H1 (cell line): ENCODE results near the gene CSRNP3. TPM values are rescaled to one million over a fixed set of nuclear protein-coding genes. Genes with fewer than 3 reads are reported as not detected.

Experiments
- CTCF ChIA-PET: fragments of 300-600 bp; sonication (Branson Sonifier 250); formaldehyde crosslinking; loops from one replicate; lab custom pipeline; 2021; ENCODE audit not compliant: partially characterized antibody; lab: Charles Lee
- POLR2A ChIA-PET: fragments of 300-600 bp; sonication (Branson Sonifier 250); formaldehyde crosslinking; loops from one replicate; lab custom pipeline; 2021; ENCODE audit warnings: inconsistent platforms; ENCODE audit not compliant: partially characterized antibody; lab: Charles Lee
- DNase-seq, 2 experiments: peaks; one replicate each; pipeline versions ENCODE4 v3.0.0 to v3.0.0-alpha.2; 2010 to 2022; ENCODE audit warnings: low spot score in 2 of 2, low read depth in 1 of 2, mixed read lengths in 1 of 2
- FAIRE-seq: peaks from 2 replicates; lab custom pipeline; 2011; peaks lifted over from hg19 to GRCh38; lab: Jason Lieb, UNC
- H2AFZ ChIP-seq: 2 replicates; pipeline ENCODE4 v1.8.1; 2012; ENCODE audit warnings: low read length, inconsistent platforms
- H2AK5ac ChIP-seq: 2 replicates; pipeline ENCODE4 v1.6.1; 2013; ENCODE audit warnings: low read depth, low read length
- H2BK120ac ChIP-seq: replicated peaks from 2 replicates; pipeline ENCODE3; 2013; ENCODE audit warnings: low read depth, low read length, inconsistent platforms
- H2BK12ac ChIP-seq: 2 replicates; pipeline ENCODE4 v1.6.1; 2013; ENCODE audit warnings: low read depth, low read length
- H2BK15ac ChIP-seq: 2 replicates; pipeline ENCODE4 v1.6.1; 2013; ENCODE audit warnings: low read length
- H2BK20ac ChIP-seq: 2 replicates; pipeline ENCODE4 v1.6.1; 2013; ENCODE audit warnings: low read length
- H2BK5ac ChIP-seq: 2 replicates; pipeline ENCODE4 v1.6.1; 2013; ENCODE audit warnings: low read depth, low read length
- H3K14ac ChIP-seq: 2 replicates; pipeline ENCODE4 v1.6.1; 2013; ENCODE audit warnings: inconsistent platforms; ENCODE audit not compliant: insufficient read length
- H3K18ac ChIP-seq: 2 replicates; pipeline ENCODE4 v1.6.1; 2013; ENCODE audit warnings: low read length; ENCODE audit errors: extremely low read depth
- H3K23ac ChIP-seq: 2 replicates; pipeline ENCODE4 v1.6.1; 2013; ENCODE audit warnings: inconsistent platforms; ENCODE audit not compliant: insufficient read length
- H3K23me2 ChIP-seq: 2 replicates; pipeline ENCODE4 v1.6.1; 2013; ENCODE audit warnings: low read depth, low read length
- H3K27ac ChIP-seq: 2 replicates; pipeline ENCODE4 v1.6.1; 2011; ENCODE audit warnings: low read depth, low read length, inconsistent platforms
- H3K27me3 ChIP-seq, 4 experiments: replicated peaks in 1 of 4; 1 replicate in 1 of 4; 2 replicates in 3 of 4; pipeline versions ENCODE4 v1.6.1 to v1.8.1; 2011 to 2013; ENCODE audit warnings: low read length in 3 of 4, mild to moderate bottlenecking in 3 of 4, inconsistent platforms in 2 of 4, mixed read lengths in 2 of 4, moderate library complexity in 1 of 4; ENCODE audit not compliant: control insufficient read depth in 3 of 4, insufficient read depth in 3 of 4; ENCODE audit errors: extremely low read depth in 1 of 4
- H3K36me3 ChIP-seq, 4 experiments: 2 replicates each; pipeline versions ENCODE4 v1.6.1 to v1.8.1; 2011 to 2013; ENCODE audit warnings: mild to moderate bottlenecking in 4 of 4, low read length in 3 of 4, moderate library complexity in 2 of 4, control low read depth in 1 of 4, inconsistent platforms in 1 of 4; ENCODE audit not compliant: insufficient read depth in 4 of 4, control insufficient read depth in 2 of 4
- H3K4ac ChIP-seq: replicated peaks from 2 replicates; pipeline ENCODE3; 2013; ENCODE audit warnings: low read length, low read depth, mixed read lengths, inconsistent platforms; ENCODE audit not compliant: insufficient read length
- H3K4me1 ChIP-seq, 4 experiments: replicated peaks in 1 of 4; 1 replicate in 1 of 4; 2 replicates in 3 of 4; pipeline versions ENCODE4 v1.6.1 to v1.8.1; 2011 to 2013; ENCODE audit warnings: low read length in 3 of 4, inconsistent platforms in 2 of 4, mixed read lengths in 1 of 4; ENCODE audit not compliant: insufficient read depth in 4 of 4, control insufficient read depth in 3 of 4
- H3K4me2 ChIP-seq, 2 experiments: 2 replicates each; pipeline versions ENCODE4 v1.6.1 to v1.8.1; 2011 to 2013; ENCODE audit warnings: low read depth in 2 of 2, low read length in 2 of 2, control low read depth in 1 of 2, inconsistent platforms in 1 of 2, mild to moderate bottlenecking in 1 of 2; ENCODE audit not compliant: insufficient read depth in 1 of 2
- H3K4me3 ChIP-seq, 4 experiments: fragments of 200-600, 300-600 bp in 1 of 4; sonication (generic), shearing (Covaris generic), sonication (Bioruptor Twin) in 1 of 4; 2 replicates each; pipeline versions ENCODE4 v1.5.1 to v1.8.1; 2011 to 2016; ENCODE audit warnings: low read length in 4 of 4, low read depth in 3 of 4, control low read depth in 2 of 4, inconsistent platforms in 2 of 4, mild to moderate bottlenecking in 2 of 4, mixed read lengths in 1 of 4, moderate library complexity in 1 of 4; ENCODE audit not compliant: insufficient read depth in 2 of 4; ENCODE audit errors: extremely low read depth in 1 of 4
- H3K56ac ChIP-seq: replicated peaks from 2 replicates; pipeline ENCODE3; 2013; ENCODE audit warnings: low read depth, mild to moderate bottlenecking, mixed read lengths, low read length, inconsistent platforms; ENCODE audit not compliant: insufficient read length
- H3K79me1 ChIP-seq: 2 replicates; pipeline ENCODE4 v1.6.1; 2013; ENCODE audit warnings: low read depth, low read length, control low read depth
- H3K79me2 ChIP-seq, 2 experiments: 2 replicates each; pipeline versions ENCODE4 v1.6.1 to v1.8.1; 2012 to 2013; ENCODE audit warnings: low read length in 2 of 2, mild to moderate bottlenecking in 2 of 2, inconsistent platforms in 1 of 2; ENCODE audit not compliant: insufficient read depth in 2 of 2, control insufficient read depth in 1 of 2
- H3K9ac ChIP-seq, 4 experiments: replicated peaks in 1 of 4; 1 replicate in 1 of 4; 2 replicates in 3 of 4; pipeline versions ENCODE4 v1.6.1 to v1.8.1; 2011 to 2013; ENCODE audit warnings: low read depth in 3 of 4, low read length in 3 of 4, control low read depth in 2 of 4, mild to moderate bottlenecking in 2 of 4, moderate library complexity in 2 of 4, inconsistent platforms in 1 of 4; ENCODE audit errors: extremely low read depth in 1 of 4
- H3K9me3 ChIP-seq, 2 experiments: 2 replicates each; pipeline versions ENCODE4 v1.6.1 to v1.8.1; 2012 to 2013; ENCODE audit warnings: mild to moderate bottlenecking in 2 of 2, moderate library complexity in 2 of 2, control low read depth in 1 of 2, inconsistent platforms in 1 of 2, low read depth in 1 of 2, low read length in 1 of 2, mixed read lengths in 1 of 2; ENCODE audit not compliant: insufficient read depth in 2 of 2
- H4K20me1 ChIP-seq, 2 experiments: replicated peaks in 1 of 2; 2 replicates each; pipeline versions ENCODE3 to v1.8.1; 2011 to 2013; ENCODE audit warnings: inconsistent platforms in 2 of 2, low read length in 2 of 2, mild to moderate bottlenecking in 1 of 2; ENCODE audit not compliant: insufficient read depth in 2 of 2, control insufficient read depth in 1 of 2
- H4K5ac ChIP-seq: 2 replicates; pipeline ENCODE4 v1.6.1; 2013; ENCODE audit warnings: low read length, low read depth, mixed read lengths, inconsistent platforms; ENCODE audit not compliant: insufficient read length
- H4K8ac ChIP-seq: 2 replicates; pipeline ENCODE4 v1.8.0; 2013; ENCODE audit warnings: mild to moderate bottlenecking, moderate library complexity, low read length, inconsistent platforms; ENCODE audit not compliant: insufficient read depth; ENCODE audit errors: extremely low read depth
- H4K91ac ChIP-seq: replicated peaks from 2 replicates; pipeline ENCODE3; 2013; ENCODE audit warnings: low read length, mixed read lengths, inconsistent platforms; ENCODE audit not compliant: insufficient read length
- CBX5 ChIP-seq: fragments of 300-800, 300-1000 bp; sonication (generic); IDR thresholded peaks from 2 replicates; pipeline ENCODE4 v1.7.1; 2016; ENCODE audit warnings: antibody characterized with exemption, low read length, low read depth
- JUND ChIP-seq: IDR thresholded peaks from 2 replicates; pipeline ENCODE4 v1.6.1; 2011; ENCODE audit warnings: mild to moderate bottlenecking, improper control_type of control experiment, low read length
- KDM5A ChIP-seq: fragments of 200-600 bp; IDR thresholded peaks from 2 replicates; pipeline ENCODE4 v1.7.1; 2012; ENCODE audit warnings: mild to moderate bottlenecking, low read length, inconsistent platforms, mixed read lengths
- MAFK ChIP-seq: IDR thresholded peaks from 2 replicates; pipeline ENCODE4 v1.6.1; 2012; ENCODE audit warnings: low read depth, mild to moderate bottlenecking, improper control_type of control experiment, low read length
- NRF1 ChIP-seq: IDR thresholded peaks from 2 replicates; pipeline ENCODE4 v1.6.1; 2011; ENCODE audit warnings: mild to moderate bottlenecking, low read depth, low read length, improper control_type of control experiment
- POLR2A ChIP-seq, 2 experiments: IDR thresholded peaks; 1 replicate in 1 of 2; 2 replicates in 1 of 2; pipeline ENCODE4 v1.6.1; 2011; ENCODE audit warnings: low read depth in 2 of 2, low read length in 2 of 2, mild to moderate bottlenecking in 2 of 2; ENCODE audit errors: control extremely low read depth in 1 of 2
- RAD21 ChIP-seq, 2 experiments: IDR thresholded peaks in 1 of 2; conservative IDR thresholded peaks in 1 of 2; 2 replicates each; pipeline ENCODE4 v1.6.1; 2011; ENCODE audit warnings: low read depth in 2 of 2, low read length in 2 of 2, improper control_type of control experiment in 1 of 2, inconsistent platforms in 1 of 2, mild to moderate bottlenecking in 1 of 2, moderate library complexity in 1 of 2
- RBBP5 ChIP-seq: IDR thresholded peaks from 2 replicates; pipeline ENCODE4 v1.7.1; 2012; ENCODE audit warnings: low read depth, mild to moderate bottlenecking, inconsistent platforms, low read length, moderate library complexity, borderline replicate concordance
- RXRA ChIP-seq: IDR thresholded peaks from 2 replicates; pipeline ENCODE4 v1.6.1; 2011; ENCODE audit warnings: low read depth, mild to moderate bottlenecking, low read length, moderate library complexity; ENCODE audit not compliant: insufficient read depth
- TAF7 ChIP-seq: optimal IDR thresholded peaks from 2 replicates; pipeline ENCODE3; 2011; ENCODE audit warnings: low read depth, mild to moderate bottlenecking, inconsistent platforms, low read length, moderate library complexity, borderline replicate concordance
- YY1 ChIP-seq: IDR thresholded peaks from 2 replicates; pipeline ENCODE4 v1.6.1; 2011; ENCODE audit warnings: low read depth, mild to moderate bottlenecking, low read length
- ZNF274 ChIP-seq: IDR thresholded peaks from 2 replicates; pipeline ENCODE4 v1.7.0; 2012; ENCODE audit warnings: low read length, borderline replicate concordance; ENCODE audit errors: extremely low read depth
- WGBS, 2 experiments: shearing (Covaris generic) in 1 of 2; methylation state at CpG; one replicate each; pipeline versions ENCODE4 v1.1.6 to v1.1.7; 2013 to 2015; ENCODE audit warnings: low lambda C conversion rate in 2 of 2, mixed read lengths in 2 of 2, inconsistent platforms in 1 of 2, low coverage in 1 of 2, missing lambda C conversion rate in 1 of 2; ENCODE audit not compliant: insufficient replicate concordance in 2 of 2, insufficient coverage in 1 of 2, insufficient read length in 1 of 2; ENCODE audit errors: extremely low coverage in 1 of 2, missing lambda C conversion rate in 1 of 2; 5-methylcytosine and 5-hydroxymethylcytosine counted together
- polyA plus RNA-seq, 7 experiments: library from polyadenylated mRNA; depleted of rRNA in 3 of 7; stranded (reverse) in 5 of 7; unstranded in 2 of 7; fragments of >200 nt in 5 of 7; fragments of 200-250 nt in 2 of 7; gene quantifications; 1 replicate in 5 of 7; 2 replicates in 1 of 7; 4 replicates in 1 of 7; pipeline versions ENCODE4 v1.2.1 to v1.2.3, GENCODE V29; 2011 to 2013; ENCODE audit warnings: missing spikeins in 2 of 7, mixed read lengths in 2 of 7
- total RNA-seq: library from RNA; stranded (reverse); fragmentation: NEBNext Ultra II Directional; extraction: Animal tissue kit (Norgen Biotek cat#: 25700); gene quantifications from 2 replicates; pipeline ENCODE4 v1.2.1, GENCODE V29; 2021
- TF ChIP-seq, protein P1 (sequence below): IDR thresholded peaks from 2 replicates; pipeline ENCODE4 v1.6.1; 2012; ENCODE audit warnings: low read length, inconsistent platforms

CSRNP3 gene
- total and polyA plus RNA-seq, 2 of the 8 experiments (the other 6 are each of a cell fraction or from before 2014, with no cell fraction given), result 1.3 to 6.5 TPM

GRCh38 chr2:165453561-165454094, 15.9 kb upstream of the CSRNP3 start:
- H4K20me1 ChIP-seq, result no peaks in the 10 kb centered on the region
- H3K4ac ChIP-seq, result no peak overlapping the region
- no peaks in the 10 kb centered on the region for H3K27me3 ChIP-seq
- no peak for DNase-seq
- POLR2A ChIA-PET, result no interaction called here
- H3K23ac ChIP-seq, result no peak overlapping the region
- no peaks in the 10 kb centered on the region for H3K79me2 ChIP-seq
- H3K14ac ChIP-seq, result no peak overlapping the region
- no peak for FAIRE-seq
- H2BK120ac ChIP-seq, result no peak overlapping the region
- no peak overlapping the region for H2BK12ac ChIP-seq
- no peak overlapping the region for H2BK5ac ChIP-seq
- no peak overlapping the region for H2BK20ac ChIP-seq
- no peaks in the 10 kb centered on the region for H3K23me2 ChIP-seq
- no peaks in the 10 kb centered on the region for H3K36me3 ChIP-seq
- CTCF ChIA-PET, result interaction anchor here (0.9 to 1.4 kb wide), 2 partner anchors 8 to 15 kb away, joined by 3 to 4 read pairs; no protein-coding TSS in a partner anchor
- no peak overlapping the region for H2BK15ac ChIP-seq
- H2AFZ ChIP-seq, result no peak overlapping the region
- no peak overlapping the region for H3K18ac ChIP-seq
- no peak overlapping the region for H3K4me3 ChIP-seq
- H3K9me3 ChIP-seq, result no peaks in the 10 kb centered on the region
- H4K5ac ChIP-seq, result no peak overlapping the region
- no peaks in the 10 kb centered on the region for H3K79me1 ChIP-seq
- no peak overlapping the region for H4K8ac ChIP-seq
- H2AK5ac ChIP-seq, result no peak overlapping the region
- no peak overlapping the region for H3K56ac ChIP-seq
- 87% methylated on average over 5 of the region's 5 CpGs; no CpG with 5 or more reads in 1 of the 2 experiments for WGBS, 2 experiments
- H3K4me2 ChIP-seq, result no peak overlapping the region
- no peak overlapping the region for H3K27ac ChIP-seq
- no peak overlapping the region for H3K9ac ChIP-seq
- H3K4me1 ChIP-seq, result no peaks in the 10 kb centered on the region
- H4K91ac ChIP-seq, result no peak overlapping the region
- TF ChIP-seq RBBP5 (no peak), POLR2A (IDR thresholded peaks at IDR 0.05; ENCODE audit: control extremely low read depth in 1 of 2, low read depth in 2 of 2, low read length in 2 of 2) (no peak), TAF7 (no peak), ZNF274 (no peak), MAFK (no peak), CBX5 (no peak), NRF1 (no peak), JUND (no peak), RAD21 (IDR thresholded peaks at IDR 0.05 in 1 of 2, conservative IDR thresholded peaks at IDR 0.05 in 1 of 2; ENCODE audit: low read depth in 2 of 2, low read length in 2 of 2) (no peak), YY1 (no peak), KDM5A (no peak), RXRA (no peak)
- TF ChIP-seq, protein P1, sequence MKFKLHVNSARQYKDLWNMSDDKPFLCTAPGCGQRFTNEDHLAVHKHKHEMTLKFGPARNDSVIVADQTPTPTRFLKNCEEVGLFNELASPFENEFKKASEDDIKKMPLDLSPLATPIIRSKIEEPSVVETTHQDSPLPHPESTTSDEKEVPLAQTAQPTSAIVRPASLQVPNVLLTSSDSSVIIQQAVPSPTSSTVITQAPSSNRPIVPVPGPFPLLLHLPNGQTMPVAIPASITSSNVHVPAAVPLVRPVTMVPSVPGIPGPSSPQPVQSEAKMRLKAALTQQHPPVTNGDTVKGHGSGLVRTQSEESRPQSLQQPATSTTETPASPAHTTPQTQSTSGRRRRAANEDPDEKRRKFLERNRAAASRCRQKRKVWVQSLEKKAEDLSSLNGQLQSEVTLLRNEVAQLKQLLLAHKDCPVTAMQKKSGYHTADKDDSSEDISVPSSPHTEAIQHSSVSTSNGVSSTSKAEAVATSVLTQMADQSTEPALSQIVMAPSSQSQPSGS, result no peak
